GM19468 (cell line): Measurements from ENCODE around the gene HAP1.
"Not testable (repeated sequence)": the region's sequence is repeated elsewhere in the genome, so short reads cannot be mapped to it uniquely, and the experiment has no call there.

Experiments used
- ATAC-seq: cut with Tn5 transposase; IDR thresholded peaks from one replicate; pipeline ENCODE4 v1.9.1; 2021; ENCODE audit warnings: mild to moderate bottlenecking, moderate library complexity, moderate number of reproducible peaks; ENCODE audit not compliant: unreplicated experiment; ENCODE audit errors: extremely low read depth

HAP1 gene

GRCh38 chr17:41678411-41678906, 56.0 kb downstream of the HAP1 start:
- ATAC-seq: no peak

DNA sequence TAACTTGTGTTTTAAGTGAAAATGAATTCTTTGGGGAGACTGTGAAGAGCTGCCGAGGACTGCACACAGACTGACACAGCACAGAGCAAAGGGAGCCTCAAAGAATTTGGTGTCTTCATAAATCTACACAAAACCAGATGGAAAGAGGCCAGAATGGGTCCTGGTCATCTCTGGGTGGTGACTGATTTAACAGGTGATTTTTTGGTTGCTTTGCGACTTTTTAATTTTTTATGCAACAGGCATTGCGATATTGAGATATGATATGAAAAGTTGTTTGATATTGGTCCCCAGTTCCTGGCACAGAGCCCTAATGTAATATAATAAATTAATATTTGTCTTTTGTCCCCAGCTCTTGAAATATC, 58.4 kb downstream of the HAP1 start:
- no peak for ATAC-seq

DNA sequence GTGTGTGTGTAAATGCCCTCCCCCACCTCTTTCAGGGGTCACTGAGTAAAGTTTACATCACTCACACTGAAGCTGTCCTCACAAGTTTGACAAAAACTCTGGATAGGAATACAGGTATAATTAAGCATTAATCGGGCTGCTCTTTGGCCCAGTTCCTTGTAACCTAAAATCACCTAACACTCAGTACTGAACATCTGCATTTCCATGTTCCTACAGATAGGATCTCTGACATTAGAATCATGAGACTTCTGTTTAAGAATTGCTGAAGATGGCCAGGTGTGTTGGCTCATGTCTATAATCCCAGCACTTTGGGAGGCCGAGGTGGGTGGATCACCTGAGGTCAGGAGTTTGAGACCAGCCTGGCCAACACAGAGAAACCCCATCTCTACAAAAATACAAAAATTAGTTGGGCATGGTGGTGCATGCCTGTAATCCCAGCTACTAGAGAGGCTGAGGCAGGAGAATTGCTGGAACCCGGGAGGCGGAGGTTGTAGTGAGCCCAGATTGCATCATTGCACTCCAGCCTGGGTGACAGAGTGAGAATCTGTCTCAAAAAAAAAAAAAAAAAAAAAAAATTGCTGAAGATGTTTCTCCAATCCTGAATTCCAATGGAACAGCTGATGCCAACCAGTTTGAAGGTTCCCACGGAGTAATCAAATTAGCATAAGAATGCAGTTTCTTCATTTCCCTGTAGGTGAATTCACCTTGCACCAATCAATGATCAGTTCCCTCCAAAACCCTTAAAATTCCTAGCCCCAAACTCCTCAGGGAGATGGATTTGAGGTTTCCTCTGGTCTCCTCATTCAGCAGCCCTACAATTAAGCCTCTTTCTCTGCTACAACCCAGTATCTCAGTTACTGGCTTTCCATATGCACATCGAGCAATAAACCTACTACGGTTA, 59.0 kb downstream of the HAP1 start:
- ATAC-seq: not testable (repeated sequence)
